GM21447 (cell line): Measurements from ENCODE around the gene SNRPB2.

Source experiments
- ATAC-seq: cut with Tn5 transposase; IDR thresholded peaks from one replicate; pipeline ENCODE4 v1.9.1; 2021; ENCODE audit not compliant: unreplicated experiment

SNRPB2 gene

DNA sequence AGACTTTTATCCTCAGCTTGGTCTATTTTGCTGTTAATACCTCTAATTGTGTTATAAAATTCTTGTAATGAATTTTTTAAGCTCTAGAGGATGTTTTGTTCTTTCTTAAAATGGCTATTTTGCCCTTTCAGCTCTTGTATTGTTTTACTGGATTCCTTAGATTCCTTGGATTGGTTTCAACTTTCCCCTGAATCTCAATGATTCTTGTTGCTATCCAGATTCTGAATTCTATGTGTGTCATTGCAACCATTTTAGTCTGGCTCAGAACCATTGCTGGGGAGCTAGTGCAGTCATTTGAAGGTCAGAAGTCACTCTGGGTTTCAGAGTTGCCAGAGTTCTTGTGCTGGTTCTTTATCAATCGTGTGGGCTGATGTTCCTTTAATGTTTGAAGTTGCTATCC lies 55.4 kb downstream of the SNRPB2 start:
- no peak for ATAC-seq
